HCT116 (cell line): ENCODE measurements around the gene SPATA2L. TPM values are rescaled to one million over a fixed set of nuclear protein-coding genes. Genes with fewer than 3 reads are reported as not detected.

Experiments used
- ATAC-seq: fragments of 200-7000 bp; cut with Tn5 transposase; 2 replicates; pipeline ENCODE4 v1.9.1; 2020; ENCODE audit warnings: mild to moderate bottlenecking, moderate library complexity
- BruUV-seq: library from RNA; stranded (reverse); fragments of 400-500 nt; replicated peaks from 2 replicates; lab custom pipeline; 2021; lab: Mats Ljungman, UMichigan
- CTCF ChIA-PET: fragments of 300-600 bp; sonication (Branson Sonifier 250); formaldehyde crosslinking; loops from one replicate; lab custom pipeline; 2021; ENCODE audit warnings: antibody characterized with exemption; lab: Charles Lee
- POLR2A ChIA-PET: fragments of 300-600, 350-600 bp; sonication (Branson Sonifier 250); formaldehyde crosslinking; loops from one replicate; lab custom pipeline; 2021; ENCODE audit warnings: antibody characterized with exemption; lab: Charles Lee
- RAD21 ChIA-PET, 2 experiments: fragments of 300-600 bp; sonication (Branson Sonifier 250); formaldehyde crosslinking; loops; one replicate each; lab custom pipeline; 2023; ENCODE audit warnings: low total read pairs in 2 of 2; ENCODE audit not compliant: uncharacterized antibody in 2 of 2, unreplicated experiment in 2 of 2, low non-redundant PET in 1 of 2; lab: Charles Lee
- DNase-seq: peaks from one replicate; pipeline ENCODE4 v3.0.0-alpha.2; 2010; ENCODE audit warnings: low read depth, low spot score
- H2AFZ ChIP-seq: fragments of 200-600 bp; shearing (Covaris generic), sonication (generic); 2 replicates; pipeline ENCODE4 v1.6.1; 2017; ENCODE audit warnings: low read depth, mixed run types, mixed read lengths, antibody characterized with exemption, low read length; ENCODE audit not compliant: poor library complexity, severe bottlenecking
- H3K27ac ChIP-seq: 2 replicates; pipeline ENCODE4 v1.5.1; 2012; ENCODE audit warnings: low read depth, low read length
- H3K27me3 ChIP-seq: fragments of 200-600 bp; sonication (generic); 2 replicates; pipeline ENCODE4 v1.6.1; 2016; ENCODE audit warnings: mixed run types, low read length, mixed read lengths; ENCODE audit not compliant: insufficient read depth
- H3K36me3 ChIP-seq, 2 experiments: fragments of 200-500 bp in 1 of 2; fragments of 200-600 bp in 1 of 2; sonication (Bioruptor generic) in 1 of 2; sonication (generic) in 1 of 2; 2 replicates each; pipeline versions ENCODE4 v1.5.1 to v1.6.1; 2014 to 2016; ENCODE audit warnings: low read length in 2 of 2, inconsistent platforms in 1 of 2, mixed read lengths in 1 of 2, mixed run types in 1 of 2; ENCODE audit not compliant: insufficient read depth in 2 of 2, control insufficient read depth in 1 of 2
- H3K4me1 ChIP-seq, 2 experiments: fragments of 200-600 bp in 1 of 2; sonication (generic) in 1 of 2; 2 replicates each; pipeline versions ENCODE4 v1.5.1 to v1.6.1; 2012 to 2017; ENCODE audit warnings: low read length in 2 of 2, inconsistent platforms in 1 of 2, mild to moderate bottlenecking in 1 of 2, mixed read lengths in 1 of 2, mixed run types in 1 of 2, moderate library complexity in 1 of 2; ENCODE audit not compliant: insufficient read depth in 2 of 2, control insufficient read depth in 1 of 2
- H3K4me2 ChIP-seq: fragments of 200-600 bp; sonication (generic); 2 replicates; pipeline ENCODE4 v1.6.1; 2017; ENCODE audit warnings: mixed run types, low read length, mixed read lengths
- H3K4me3 ChIP-seq, 2 experiments: fragments of 200-600 bp in 1 of 2; sonication (generic) in 1 of 2; replicated peaks in 1 of 2; 2 replicates each; pipeline ENCODE4 v1.5.1; 2011 to 2016; ENCODE audit warnings: low read length in 2 of 2, control low read depth in 1 of 2, low read depth in 1 of 2, mild to moderate bottlenecking in 1 of 2, mixed read lengths in 1 of 2, mixed run types in 1 of 2
- H3K79me2 ChIP-seq: fragments of 200-600 bp; sonication (generic); 2 replicates; pipeline ENCODE4 v1.6.1; 2017; ENCODE audit warnings: mild to moderate bottlenecking, mixed run types, low read length, moderate library complexity, mixed read lengths; ENCODE audit not compliant: insufficient read depth
- H3K9ac ChIP-seq: fragments of 200-600 bp; sonication (generic); 2 replicates; pipeline ENCODE4 v1.6.1; 2016; ENCODE audit warnings: low read length, mixed read lengths
- H3K9me2 ChIP-seq: fragments of 200-600 bp; sonication (generic), shearing (Covaris generic); 2 replicates; pipeline ENCODE4 v1.6.1; 2017; ENCODE audit warnings: mixed run types, mild to moderate bottlenecking, moderate library complexity; ENCODE audit not compliant: insufficient read depth
- H3K9me3 ChIP-seq, 2 experiments: fragments of 200-500 bp in 1 of 2; fragments of 200-600 bp in 1 of 2; sonication (Bioruptor generic) in 1 of 2; sonication (generic) in 1 of 2; 2 replicates each; pipeline ENCODE4 v1.6.1; 2014 to 2017; ENCODE audit warnings: low read length in 2 of 2, mixed read lengths in 2 of 2, inconsistent platforms in 1 of 2, low read depth in 1 of 2, mild to moderate bottlenecking in 1 of 2, mixed run types in 1 of 2, moderate library complexity in 1 of 2; ENCODE audit not compliant: control insufficient read depth in 1 of 2, insufficient read depth in 1 of 2
- H4K20me1 ChIP-seq: fragments of 200-600 bp; sonication (generic), shearing (Covaris generic); 2 replicates; pipeline ENCODE4 v1.6.1; 2017; ENCODE audit warnings: mixed run types, mild to moderate bottlenecking, moderate library complexity; ENCODE audit not compliant: insufficient read depth
- CBX3 ChIP-seq: IDR thresholded peaks from 2 replicates; pipeline ENCODE4 v1.6.1; 2012; ENCODE audit warnings: low read depth
- EZH2 ChIP-seq: fragments of 200-600 bp; sonication (generic); IDR thresholded peaks from 2 replicates; pipeline ENCODE4 v1.6.1; 2017; ENCODE audit warnings: antibody characterized with exemption, mixed run types
- EZH2phosphoT487 ChIP-seq: fragments of 200-600 bp; IDR thresholded peaks from 2 replicates; pipeline ENCODE4 v1.6.1; 2018; ENCODE audit warnings: antibody characterized with exemption, borderline replicate concordance
- FOSL1 ChIP-seq: IDR thresholded peaks from 2 replicates; pipeline ENCODE4 v1.6.1; 2012; ENCODE audit warnings: low read depth
- POLR2A ChIP-seq: IDR thresholded peaks from 2 replicates; pipeline ENCODE4 v1.7.0; 2011; ENCODE audit warnings: borderline replicate concordance; ENCODE audit not compliant: insufficient read depth, insufficient read length; ENCODE audit errors: extremely low read depth
- POLR2AphosphoS5 ChIP-seq: IDR thresholded peaks from 2 replicates; pipeline ENCODE4 v1.6.1; 2011; ENCODE audit warnings: mild to moderate bottlenecking, low read depth, low read length, moderate library complexity
- SIN3A ChIP-seq: IDR thresholded peaks from 2 replicates; pipeline ENCODE4 v1.6.1; 2012; ENCODE audit warnings: low read depth
- TCF7L2 ChIP-seq: IDR thresholded peaks from 2 replicates; pipeline ENCODE4 v1.7.0; 2011; ENCODE audit warnings: borderline replicate concordance, inconsistent platforms; ENCODE audit not compliant: insufficient read depth, insufficient read length; ENCODE audit errors: extremely low read depth
- ZFX ChIP-seq: fragments of 450-650 bp; IDR thresholded peaks from 2 replicates; pipeline ENCODE4 v1.6.1; 2017
- ZNF274 ChIP-seq: fragments of 200-500 bp; sonication (Bioruptor generic); IDR thresholded peaks from 2 replicates; pipeline ENCODE4 v1.6.1; 2014; ENCODE audit warnings: mild to moderate bottlenecking, low read depth, low read length, inconsistent platforms
- intact Hi-C: fragments of 100-400 bp; cut with micrococcal nuclease; formaldehyde crosslinking; loops from 2 replicates; pipeline ENCODE4 v1.10.0; 2022
- total RNA-seq: library from RNA; stranded (reverse); gene quantifications from one replicate; pipeline ENCODE4 v1.2.1, GENCODE V29; 2021; ENCODE audit not compliant: unreplicated experiment
- TF ChIP-seq, protein P1 (sequence below): IDR thresholded peaks from 2 replicates; pipeline ENCODE4 v1.6.1; 2011; ENCODE audit warnings: mild to moderate bottlenecking, low read length, moderate library complexity; ENCODE audit not compliant: insufficient replicate concordance; ENCODE audit errors: extremely low read depth
- TF ChIP-seq, protein P2 (sequence below), 3 experiments: fragments of 200-600 bp in 1 of 3; sonication (generic) in 1 of 3; IDR thresholded peaks in 2 of 3; conservative IDR thresholded peaks in 1 of 3; 2 replicates each; pipeline ENCODE4 v1.5.1; 2012 to 2017; ENCODE audit warnings: low read depth in 2 of 3, low read length in 2 of 3, antibody characterized with exemption in 1 of 3, borderline replicate concordance in 1 of 3, control low read depth in 1 of 3, mild to moderate bottlenecking in 1 of 3, mixed read lengths in 1 of 3, mixed run types in 1 of 3, moderate library complexity in 1 of 3; ENCODE audit not compliant: insufficient read depth in 1 of 3
- TF ChIP-seq, protein P3 (sequence below): IDR thresholded peaks from 2 replicates; pipeline ENCODE4 v1.6.1; 2012

SPATA2L gene
- total RNA-seq, 1 experiment from 2014 or later = 50.5 TPM

DNA sequence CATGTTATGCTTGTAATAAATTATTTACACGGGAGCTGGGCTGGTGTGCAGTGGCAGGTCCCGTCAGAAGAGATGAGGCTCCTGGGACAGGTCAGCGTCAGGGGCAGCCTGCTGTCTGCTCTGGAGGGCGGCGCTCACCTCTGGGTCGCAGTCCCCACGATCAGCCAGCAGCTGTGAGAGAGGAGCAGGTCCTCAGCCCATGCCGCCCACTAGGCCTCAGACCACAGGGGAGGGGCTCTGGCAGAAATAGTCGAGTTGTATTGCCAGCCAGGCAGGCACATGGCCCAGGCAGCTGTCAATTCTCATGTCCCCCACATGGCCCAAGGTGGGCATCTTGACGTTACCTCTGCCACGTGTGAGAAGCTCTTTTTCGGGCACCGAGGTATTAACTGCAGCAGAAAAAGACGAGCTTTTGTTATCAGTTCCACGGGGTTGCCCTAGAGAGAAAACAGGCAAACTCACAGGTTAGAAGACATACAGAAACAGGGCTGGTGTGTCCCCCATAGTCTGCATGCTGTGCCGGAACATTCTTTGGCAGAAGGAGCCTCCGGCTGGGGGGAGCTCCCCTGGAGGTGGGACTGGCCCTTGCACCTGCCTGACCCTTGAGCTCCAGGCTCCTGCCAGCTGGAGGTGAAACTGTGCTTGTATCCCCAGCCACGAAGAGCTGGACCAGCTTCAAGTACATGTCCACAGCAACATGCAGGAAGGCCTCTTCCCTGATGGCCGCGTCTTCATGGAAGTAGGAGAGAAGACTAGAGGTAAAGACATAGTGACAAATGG is 37.2 kb upstream of the SPATA2L start:
- DNase-seq = no peak
- intact Hi-C loops = loop anchor here (5.0 kb wide), 1 partner anchor 49 kb away; no protein-coding TSS in a partner anchor
- Histone ChIP-seq H3K27me3 (no peaks in the 10 kb centered on the region), H3K4me1 (no peaks in the 10 kb centered on the region), H3K9me3 (no peaks in the 10 kb centered on the region), H4K20me1 (no peaks in the 10 kb centered on the region; the same call in 1 of the 2 replicates), H2AFZ (no peak overlapping the region), H3K4me2 (no peak overlapping the region), H3K9ac (no peak overlapping the region), H3K36me3 (peaks cover 68 to 82% of the 10 kb centered on the region in 2 experiments), H3K9me2 (no peaks in the 10 kb centered on the region)
- POLR2A ChIA-PET = interaction anchor here (0.6 kb wide), 1 partner anchor 487 kb away, joined by 3 read pairs; no protein-coding TSS in a partner anchor
- ATAC-seq = peak; percentile 7; the same call in 1 of the 2 replicates
- CTCF ChIA-PET = no interaction called here
- RAD21 ChIA-PET = no interaction called here
- TF ChIP-seq ZFX (peak; percentile 28; the same call in 1 of the 2 replicates), CBX3 (no peak), SIN3A (0 out of 2 replicates have a peak, but pooled peaks have one; percentile 28)
- TF ChIP-seq, all 23 proteins: peak for 2
- peak overlapping the region; percentile 19 for H3K27ac ChIP-seq
- no TSS peak for BruUV-seq
- no peak overlapping the region for H3K4me3 ChIP-seq
- H3K79me2 ChIP-seq = peaks cover 8% of the 10 kb centered on the region; the same call in 1 of the 2 replicates

DNA sequence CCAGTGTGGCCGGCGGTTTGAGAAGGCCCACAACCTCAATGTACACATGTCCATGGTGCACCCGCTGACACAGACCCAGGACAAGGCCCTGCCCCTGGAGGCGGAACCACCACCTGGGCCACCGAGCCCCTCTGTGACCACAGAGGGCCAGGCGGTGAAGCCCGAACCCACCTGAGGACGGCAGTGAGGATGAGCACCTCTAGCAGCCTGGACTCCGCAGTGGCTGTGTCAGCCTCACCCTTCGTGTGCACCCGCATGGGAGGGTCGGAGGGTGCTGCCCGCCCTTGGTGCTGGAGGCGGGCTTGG is 36.5 kb upstream of the SPATA2L start:
- ChIA-PET POLR2A (no interaction called here), RAD21 (no interaction called here), CTCF (no interaction called here)
- Histone ChIP-seq H2AFZ (no peak overlapping the region), H3K4me1 (no peaks in the 10 kb centered on the region), H3K4me2 (no peak overlapping the region), H3K9me2 (no peaks in the 10 kb centered on the region), H3K9me3 (no peaks in the 10 kb centered on the region), H3K27me3 (no peaks in the 10 kb centered on the region), H3K79me2 (peaks cover 8% of the 10 kb centered on the region; the same call in 1 of the 2 replicates), H3K9ac (no peak overlapping the region), H3K36me3 (peaks cover 74 to 86% of the 10 kb centered on the region in 2 experiments), H3K4me3 (no peak overlapping the region), H4K20me1 (no peaks in the 10 kb centered on the region; the same call in 1 of the 2 replicates), H3K27ac (peak overlapping the region; percentile 19; the same call in 1 of the 2 replicates)
- no peak for DNase-seq
- TSS peak; percentile 14 for BruUV-seq
- intact Hi-C loops = loop anchor here (5.0 kb wide), 1 partner anchor 49 kb away; no protein-coding TSS in a partner anchor
- peak; percentile 7; the same call in 1 of the 2 replicates for ATAC-seq
- no peak for TF ChIP-seq EZH2
- TF ChIP-seq EZH2phosphoT487 = no peak
- TF ChIP-seq TCF7L2 = no peak
- no peak for TF ChIP-seq FOSL1
- TF ChIP-seq, protein P1, sequence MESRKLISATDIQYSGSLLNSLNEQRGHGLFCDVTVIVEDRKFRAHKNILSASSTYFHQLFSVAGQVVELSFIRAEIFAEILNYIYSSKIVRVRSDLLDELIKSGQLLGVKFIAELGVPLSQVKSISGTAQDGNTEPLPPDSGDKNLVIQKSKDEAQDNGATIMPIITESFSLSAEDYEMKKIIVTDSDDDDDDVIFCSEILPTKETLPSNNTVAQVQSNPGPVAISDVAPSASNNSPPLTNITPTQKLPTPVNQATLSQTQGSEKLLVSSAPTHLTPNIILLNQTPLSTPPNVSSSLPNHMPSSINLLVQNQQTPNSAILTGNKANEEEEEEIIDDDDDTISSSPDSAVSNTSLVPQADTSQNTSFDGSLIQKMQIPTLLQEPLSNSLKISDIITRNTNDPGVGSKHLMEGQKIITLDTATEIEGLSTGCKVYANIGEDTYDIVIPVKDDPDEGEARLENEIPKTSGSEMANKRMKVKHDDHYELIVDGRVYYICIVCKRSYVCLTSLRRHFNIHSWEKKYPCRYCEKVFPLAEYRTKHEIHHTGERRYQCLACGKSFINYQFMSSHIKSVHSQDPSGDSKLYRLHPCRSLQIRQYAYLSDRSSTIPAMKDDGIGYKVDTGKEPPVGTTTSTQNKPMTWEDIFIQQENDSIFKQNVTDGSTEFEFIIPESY = no peak
- TF ChIP-seq, protein P2, sequence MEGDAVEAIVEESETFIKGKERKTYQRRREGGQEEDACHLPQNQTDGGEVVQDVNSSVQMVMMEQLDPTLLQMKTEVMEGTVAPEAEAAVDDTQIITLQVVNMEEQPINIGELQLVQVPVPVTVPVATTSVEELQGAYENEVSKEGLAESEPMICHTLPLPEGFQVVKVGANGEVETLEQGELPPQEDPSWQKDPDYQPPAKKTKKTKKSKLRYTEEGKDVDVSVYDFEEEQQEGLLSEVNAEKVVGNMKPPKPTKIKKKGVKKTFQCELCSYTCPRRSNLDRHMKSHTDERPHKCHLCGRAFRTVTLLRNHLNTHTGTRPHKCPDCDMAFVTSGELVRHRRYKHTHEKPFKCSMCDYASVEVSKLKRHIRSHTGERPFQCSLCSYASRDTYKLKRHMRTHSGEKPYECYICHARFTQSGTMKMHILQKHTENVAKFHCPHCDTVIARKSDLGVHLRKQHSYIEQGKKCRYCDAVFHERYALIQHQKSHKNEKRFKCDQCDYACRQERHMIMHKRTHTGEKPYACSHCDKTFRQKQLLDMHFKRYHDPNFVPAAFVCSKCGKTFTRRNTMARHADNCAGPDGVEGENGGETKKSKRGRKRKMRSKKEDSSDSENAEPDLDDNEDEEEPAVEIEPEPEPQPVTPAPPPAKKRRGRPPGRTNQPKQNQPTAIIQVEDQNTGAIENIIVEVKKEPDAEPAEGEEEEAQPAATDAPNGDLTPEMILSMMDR (IDR thresholded peaks at IDR 0.05 in 2 of 3, conservative IDR thresholded peaks at IDR 0.05 in 1 of 3; ENCODE audit: borderline replicate concordance in 1 of 3, insufficient read depth in 1 of 3, low read depth in 2 of 3, low read length in 2 of 3) = no peak
- TF ChIP-seq ZNF274 = no peak
- TF ChIP-seq POLR2AphosphoS5 = no peak
- TF ChIP-seq SIN3A = no peak
- no peak for TF ChIP-seq ZFX
- TF ChIP-seq POLR2A = no peak
- TF ChIP-seq, protein P3, sequence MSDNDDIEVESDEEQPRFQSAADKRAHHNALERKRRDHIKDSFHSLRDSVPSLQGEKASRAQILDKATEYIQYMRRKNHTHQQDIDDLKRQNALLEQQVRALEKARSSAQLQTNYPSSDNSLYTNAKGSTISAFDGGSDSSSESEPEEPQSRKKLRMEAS = no peak
